Measurements from ENCODE around the gene GZMB. TPM values are rescaled to one million over a fixed set of nuclear protein-coding genes. Genes with fewer than 3 reads are reported as not detected.
"Not testable (repeated sequence)": the region's sequence is repeated elsewhere in the genome, so short reads cannot be mapped to it uniquely, and the experiment has no call there.

The GZMB gene
- total RNA-seq, 1 donor = not detected

DNA sequence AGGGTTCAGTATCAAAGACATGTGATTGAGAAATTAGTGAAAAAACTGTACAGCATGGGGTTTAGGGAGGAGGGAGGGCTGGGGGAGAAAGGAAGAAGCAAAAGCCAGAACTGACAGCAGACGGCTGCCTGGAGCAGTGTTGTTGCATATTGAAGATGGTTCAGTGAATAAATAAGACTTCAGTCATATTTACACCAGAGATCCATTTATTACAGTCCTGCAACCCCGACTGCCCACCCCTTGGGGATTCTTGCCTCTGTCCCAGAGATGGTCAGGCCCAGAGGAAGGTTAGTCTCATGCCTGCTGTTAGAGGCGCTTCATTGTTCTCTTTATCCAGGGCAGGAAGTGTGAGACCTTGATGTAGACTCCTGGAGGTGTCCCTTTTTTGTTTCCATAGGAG is 27.7 kb downstream of the GZMB start:
- TF ChIP-seq, protein P1, sequence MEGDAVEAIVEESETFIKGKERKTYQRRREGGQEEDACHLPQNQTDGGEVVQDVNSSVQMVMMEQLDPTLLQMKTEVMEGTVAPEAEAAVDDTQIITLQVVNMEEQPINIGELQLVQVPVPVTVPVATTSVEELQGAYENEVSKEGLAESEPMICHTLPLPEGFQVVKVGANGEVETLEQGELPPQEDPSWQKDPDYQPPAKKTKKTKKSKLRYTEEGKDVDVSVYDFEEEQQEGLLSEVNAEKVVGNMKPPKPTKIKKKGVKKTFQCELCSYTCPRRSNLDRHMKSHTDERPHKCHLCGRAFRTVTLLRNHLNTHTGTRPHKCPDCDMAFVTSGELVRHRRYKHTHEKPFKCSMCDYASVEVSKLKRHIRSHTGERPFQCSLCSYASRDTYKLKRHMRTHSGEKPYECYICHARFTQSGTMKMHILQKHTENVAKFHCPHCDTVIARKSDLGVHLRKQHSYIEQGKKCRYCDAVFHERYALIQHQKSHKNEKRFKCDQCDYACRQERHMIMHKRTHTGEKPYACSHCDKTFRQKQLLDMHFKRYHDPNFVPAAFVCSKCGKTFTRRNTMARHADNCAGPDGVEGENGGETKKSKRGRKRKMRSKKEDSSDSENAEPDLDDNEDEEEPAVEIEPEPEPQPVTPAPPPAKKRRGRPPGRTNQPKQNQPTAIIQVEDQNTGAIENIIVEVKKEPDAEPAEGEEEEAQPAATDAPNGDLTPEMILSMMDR (IDR thresholded peaks at IDR 0.05; ENCODE audit: insufficient read depth, low read length) = no peak
- no peak for DNase-seq (ENCODE audit: low read depth)
- H3K4me3 ChIP-seq (ENCODE audit: low read depth, low read length) = no peak overlapping the region

GRCh38 chr14:24605435-24606190 is 28.4 kb downstream of the GZMB start:
- TF ChIP-seq, protein P1 (IDR thresholded peaks at IDR 0.05; ENCODE audit: insufficient read depth, low read length) = peak; percentile 49
- no peak for DNase-seq (ENCODE audit: low read depth)
- H3K4me3 ChIP-seq (ENCODE audit: low read depth, low read length) = no peak overlapping the region

DNA sequence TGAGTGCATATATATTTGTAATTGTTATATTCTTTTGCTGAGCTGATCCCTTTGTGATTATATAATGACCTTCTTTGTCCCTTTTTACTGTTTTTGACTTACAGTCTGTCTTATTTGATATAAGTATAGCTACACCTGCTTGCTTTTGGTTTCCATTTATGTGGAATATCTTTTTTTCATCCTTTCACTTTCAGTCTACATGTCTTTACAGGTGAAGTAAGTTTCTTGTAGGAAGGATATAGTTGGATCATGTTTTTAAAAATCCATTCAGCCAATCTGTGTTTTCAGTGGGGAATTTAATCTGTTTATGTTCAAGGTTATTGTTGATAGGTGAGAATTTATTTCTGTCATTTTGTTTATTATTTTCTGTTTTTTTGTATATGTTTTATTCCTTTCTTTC is 36.6 kb downstream of the GZMB start:
- TF ChIP-seq, protein P1 (IDR thresholded peaks at IDR 0.05; ENCODE audit: insufficient read depth, low read length) = no peak
- DNase-seq (ENCODE audit: low read depth) = no peak
- no peak overlapping the region for H3K4me3 ChIP-seq (ENCODE audit: low read depth, low read length)

GRCh38 chr14:24595073-24595808 is 38.7 kb downstream of the GZMB start:
- no peak for DNase-seq (ENCODE audit: low read depth)
- no peak overlapping the region for H3K4me3 ChIP-seq (ENCODE audit: low read depth, low read length)
- TF ChIP-seq, protein P1 (IDR thresholded peaks at IDR 0.05; ENCODE audit: insufficient read depth, low read length) = no peak

- not testable (repeated sequence) for DNase-seq (ENCODE audit: low read depth); H3K4me3 ChIP-seq (ENCODE audit: low read depth, low read length)
Measured at GRCh38 chr14:24591004-24591403, 43.0 kb downstream of the GZMB start.

- not testable (repeated sequence) for H3K4me3 ChIP-seq (ENCODE audit: low read depth, low read length); DNase-seq (ENCODE audit: low read depth)
Measured at GRCh38 chr14:24584402-24584801, 49.6 kb downstream of the GZMB start.

Other genes with a start within 250 kb of the GZMB start
- gene NYNRIN, start 235.2 kb downstream of the GZMB start, total RNA-seq (ENCODE audit: low replicate concordance) = 14.1 and 45.1 TPM in 2 replicates
- 5.9 and 6.2 TPM in 2 replicates for gene CBLN3, start 204.5 kb downstream of the GZMB start, total RNA-seq (ENCODE audit: low replicate concordance)
- gene KHNYN, start 204.2 kb downstream of the GZMB start, total RNA-seq (ENCODE audit: low replicate concordance) = 37.1 and 39.8 TPM in 2 replicates
- 12.6 and 13.7 TPM in 2 replicates for gene SDR39U1, start 191.4 kb downstream of the GZMB start, total RNA-seq (ENCODE audit: low replicate concordance)
- gene CMA1, start 125.9 kb downstream of the GZMB start, total RNA-seq (ENCODE audit: low replicate concordance) = not detected in 2 replicates
- not detected in 2 replicates for gene CTSG, start 57.9 kb downstream of the GZMB start, total RNA-seq (ENCODE audit: low replicate concordance)
- gene GZMH, start 24.5 kb downstream of the GZMB start, total RNA-seq (ENCODE audit: low replicate concordance) = not detected in 2 replicates

Data from fibroblast of the aortic adventitia (primary cell).